Neutrophil (primary cell): ENCODE data around the gene RSRC2.
"Not testable (repeated sequence)": the region's sequence is repeated elsewhere in the genome, so short reads cannot be mapped to it uniquely, and the experiment has no call there.

ENCODE experiments used
- H3K27ac ChIP-seq: fragments of 200-600 bp; sonication (generic); 2 replicates; pipeline ENCODE4 v1.5.1; 2016; ENCODE audit warnings: mild to moderate bottlenecking, moderate library complexity
- H3K27me3 ChIP-seq: fragments of 200-600 bp; sonication (generic); 2 replicates; pipeline ENCODE4 v1.6.0; 2016; ENCODE audit warnings: mild to moderate bottlenecking
- H3K36me3 ChIP-seq: fragments of 200-600 bp; sonication (generic); 2 replicates; pipeline ENCODE4 v1.5.1; 2017
- H3K4me1 ChIP-seq, 2 experiments: fragments of 200-600 bp in 1 of 2; sonication (generic) in 1 of 2; 1 replicate in 1 of 2; 2 replicates in 1 of 2; pipeline versions ENCODE4 v1.5.1 to v1.6.1; 2013 to 2016; ENCODE audit warnings: low read depth in 1 of 2, low read length in 1 of 2, mild to moderate bottlenecking in 1 of 2, moderate library complexity in 1 of 2; ENCODE audit not compliant: control insufficient read depth in 1 of 2, insufficient read depth in 1 of 2
- H3K4me3 ChIP-seq, 2 experiments: fragments of 200-600 bp in 1 of 2; sonication (generic) in 1 of 2; 1 replicate in 1 of 2; 2 replicates in 1 of 2; pipeline ENCODE4 v1.5.1; 2013 to 2016; ENCODE audit warnings: low read depth in 1 of 2, low read length in 1 of 2, mild to moderate bottlenecking in 1 of 2, moderate library complexity in 1 of 2
- H3K9me3 ChIP-seq: fragments of 200-600 bp; sonication (generic); 2 replicates; pipeline ENCODE4 v1.5.1; 2016
- TF ChIP-seq, protein P1 (sequence below): fragments of 200-600 bp; sonication (generic); IDR thresholded peaks from 2 replicates; pipeline ENCODE4 v1.5.1; 2016; ENCODE audit warnings: antibody characterized with exemption

RSRC2 gene

DNA sequence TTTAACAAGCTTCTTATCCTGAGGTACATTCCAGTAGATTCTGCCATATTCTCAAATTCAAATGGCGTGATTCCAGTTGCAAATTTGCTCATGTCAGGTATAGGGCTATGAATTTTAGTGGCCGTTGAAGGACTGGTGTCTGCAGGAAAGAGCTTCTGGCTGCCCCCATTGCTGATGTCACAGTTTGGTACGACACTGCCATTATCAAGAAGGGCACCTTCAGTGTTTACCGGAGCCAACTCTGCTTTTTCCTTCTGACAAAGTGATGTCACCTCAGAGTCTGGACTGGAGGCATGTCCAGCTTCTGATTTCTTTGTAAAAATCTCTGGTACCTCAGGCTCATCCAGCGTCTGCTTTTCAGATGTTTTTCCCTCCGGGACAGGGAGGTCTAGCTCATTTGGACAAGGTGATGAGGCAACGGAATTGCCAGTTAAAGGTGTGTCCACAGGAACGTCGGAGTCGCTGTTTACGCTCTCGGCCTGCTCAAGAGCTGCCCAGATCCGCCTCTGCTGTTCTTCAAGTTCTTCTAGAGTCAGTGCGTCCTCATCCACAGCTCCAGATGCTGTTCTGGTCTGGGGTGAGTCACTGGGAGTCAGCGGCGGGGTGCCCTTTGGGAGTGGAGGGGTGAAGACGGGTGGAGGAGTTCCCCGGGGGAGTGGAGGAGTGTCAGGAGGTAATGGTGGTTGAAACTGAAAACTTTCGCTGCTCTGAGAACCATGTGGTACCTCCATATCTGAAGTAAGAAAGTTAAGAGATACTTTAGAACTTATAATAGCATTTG is 53.0 kb downstream of the RSRC2 start:
- Histone ChIP-seq H3K9me3 (no peaks in the 10 kb centered on the region), H3K27me3 (no peaks in the 10 kb centered on the region), H3K4me3 (no peak overlapping the region), H3K36me3 (peaks cover 65% of the 10 kb centered on the region), H3K4me1 (no peaks in the 10 kb centered on the region), H3K27ac (no peak overlapping the region)
- TF ChIP-seq, protein P1, sequence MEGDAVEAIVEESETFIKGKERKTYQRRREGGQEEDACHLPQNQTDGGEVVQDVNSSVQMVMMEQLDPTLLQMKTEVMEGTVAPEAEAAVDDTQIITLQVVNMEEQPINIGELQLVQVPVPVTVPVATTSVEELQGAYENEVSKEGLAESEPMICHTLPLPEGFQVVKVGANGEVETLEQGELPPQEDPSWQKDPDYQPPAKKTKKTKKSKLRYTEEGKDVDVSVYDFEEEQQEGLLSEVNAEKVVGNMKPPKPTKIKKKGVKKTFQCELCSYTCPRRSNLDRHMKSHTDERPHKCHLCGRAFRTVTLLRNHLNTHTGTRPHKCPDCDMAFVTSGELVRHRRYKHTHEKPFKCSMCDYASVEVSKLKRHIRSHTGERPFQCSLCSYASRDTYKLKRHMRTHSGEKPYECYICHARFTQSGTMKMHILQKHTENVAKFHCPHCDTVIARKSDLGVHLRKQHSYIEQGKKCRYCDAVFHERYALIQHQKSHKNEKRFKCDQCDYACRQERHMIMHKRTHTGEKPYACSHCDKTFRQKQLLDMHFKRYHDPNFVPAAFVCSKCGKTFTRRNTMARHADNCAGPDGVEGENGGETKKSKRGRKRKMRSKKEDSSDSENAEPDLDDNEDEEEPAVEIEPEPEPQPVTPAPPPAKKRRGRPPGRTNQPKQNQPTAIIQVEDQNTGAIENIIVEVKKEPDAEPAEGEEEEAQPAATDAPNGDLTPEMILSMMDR = no peak

DNA sequence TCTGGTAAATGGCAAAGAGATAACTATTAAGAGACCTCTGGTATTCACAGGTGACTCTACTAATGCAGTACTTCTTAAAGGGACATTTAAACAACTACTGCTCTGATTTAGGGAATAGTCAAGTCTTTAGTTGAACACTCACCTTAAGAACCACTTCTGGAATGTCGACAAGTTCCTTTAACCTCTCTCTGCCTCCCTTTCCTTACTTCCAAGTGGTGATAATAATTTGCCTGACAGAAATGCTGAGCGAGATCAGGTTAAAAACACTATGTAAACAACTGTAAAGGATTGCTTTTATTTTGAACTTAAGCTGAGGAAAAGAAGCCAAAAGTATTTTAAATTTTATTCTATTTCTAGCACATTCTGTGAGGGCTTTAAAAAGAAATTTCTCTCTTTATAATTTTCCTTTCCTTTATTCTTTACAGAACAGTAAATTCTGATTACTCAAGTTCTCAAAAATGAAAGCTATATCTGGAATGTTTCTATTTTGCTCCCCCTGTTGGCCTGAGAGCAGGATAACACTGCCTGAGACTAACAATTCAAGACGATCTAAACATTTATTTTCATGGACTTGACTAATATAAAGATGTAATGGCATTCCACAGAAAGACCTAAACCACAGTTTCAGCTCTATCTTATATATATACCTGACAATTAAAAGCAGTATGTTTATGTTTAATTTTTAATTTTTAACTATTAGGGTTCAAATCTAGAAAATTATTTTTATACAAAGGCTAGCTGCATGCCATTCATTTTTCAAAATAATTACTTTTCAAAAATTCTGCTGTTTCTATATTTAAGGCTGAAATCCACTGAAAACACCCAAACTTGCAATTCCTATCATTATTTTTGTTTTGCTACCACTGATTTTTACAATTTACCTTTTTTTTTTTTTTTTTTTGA is 55.2 kb downstream of the RSRC2 start:
- H3K27ac ChIP-seq = peak overlapping the region; percentile 56
- TF ChIP-seq, protein P1 = peak; percentile 65

DNA sequence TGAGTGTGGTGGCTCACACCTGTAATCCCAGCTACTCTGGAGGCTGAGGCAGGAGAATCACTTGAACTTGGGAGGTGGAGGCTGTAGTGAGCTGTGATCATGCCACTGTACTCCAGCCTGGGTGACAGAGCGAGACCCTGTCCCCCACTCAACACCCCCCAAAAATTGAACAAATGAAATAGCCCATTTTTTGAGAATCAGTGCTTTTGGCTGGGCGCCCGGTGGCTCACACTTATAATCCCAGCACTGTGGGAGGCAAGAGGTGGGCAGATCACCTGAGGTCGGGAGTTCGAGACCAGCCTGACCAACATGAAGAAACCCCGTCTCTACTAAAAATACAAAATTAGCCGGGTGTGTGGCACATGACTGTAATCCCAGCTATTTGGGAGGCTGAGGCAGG is 56.2 kb downstream of the RSRC2 start:
- H3K36me3 ChIP-seq = peaks cover 35% of the 10 kb centered on the region
- H3K27ac ChIP-seq, H3K9me3 ChIP-seq, H3K4me3 ChIP-seq, H3K27me3 ChIP-seq, H3K4me1 ChIP-seq: not testable (repeated sequence)

More for the DNA sequence above, 55.2 kb downstream of the RSRC2 start:
- Histone ChIP-seq H3K9me3 (no peaks in the 10 kb centered on the region), H3K4me1 (no peaks in the 10 kb centered on the region), H3K4me3 (no peak overlapping the region), H3K36me3 (peaks cover 45% of the 10 kb centered on the region), H3K27me3 (no peaks in the 10 kb centered on the region)

DNA sequence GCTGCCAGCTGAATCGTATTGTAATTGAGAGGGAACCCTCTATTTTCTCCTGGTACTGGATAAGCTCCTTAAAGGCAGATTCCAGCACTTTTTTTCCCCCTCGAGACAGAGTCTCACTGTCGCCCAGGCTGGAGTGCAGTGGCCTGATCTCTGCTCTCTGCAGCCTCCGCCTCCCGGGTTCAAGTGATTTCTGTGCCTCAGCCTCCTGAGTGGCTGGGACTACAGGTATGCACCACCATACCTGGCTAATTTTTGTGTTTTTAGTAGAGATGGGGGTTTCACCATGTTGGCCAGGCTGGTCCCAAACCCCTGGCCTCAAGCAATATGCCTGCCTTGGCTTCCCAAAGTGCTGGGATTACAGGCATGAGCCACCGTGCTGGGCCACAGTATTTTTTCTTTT is 56.9 kb downstream of the RSRC2 start:
- not testable (repeated sequence) for H3K9me3 ChIP-seq, H3K4me3 ChIP-seq, H3K27ac ChIP-seq, H3K4me1 ChIP-seq, H3K27me3 ChIP-seq
- peaks cover 27% of the 10 kb centered on the region for H3K36me3 ChIP-seq

DNA sequence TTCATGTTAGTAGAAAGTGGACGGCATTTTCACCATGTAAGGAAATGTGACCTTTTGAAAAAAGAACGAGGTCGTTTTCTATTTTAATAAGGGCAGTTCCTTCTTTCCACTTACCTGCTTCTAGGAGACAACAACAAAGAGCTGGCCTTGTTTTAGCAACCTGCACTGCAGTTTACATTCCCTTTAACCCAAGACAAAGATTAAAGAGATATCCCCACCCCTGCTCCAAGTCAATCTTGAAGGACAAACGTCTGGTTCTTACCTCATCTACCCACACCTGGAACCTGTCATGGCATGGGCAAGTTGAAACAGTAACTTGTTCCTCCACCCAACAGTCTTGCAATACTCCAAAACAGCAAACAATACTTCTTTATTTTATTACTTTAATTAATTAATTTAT is 58.8 kb downstream of the RSRC2 start:
- H3K27ac ChIP-seq = no peak overlapping the region
- peaks cover 9% of the 10 kb centered on the region for H3K36me3 ChIP-seq
- no peak overlapping the region for H3K4me3 ChIP-seq
- no peaks in the 10 kb centered on the region for H3K27me3 ChIP-seq
- no peaks in the 10 kb centered on the region for H3K4me1 ChIP-seq
- H3K9me3 ChIP-seq = no peaks in the 10 kb centered on the region
- TF ChIP-seq, protein P1 = no peak

DNA sequence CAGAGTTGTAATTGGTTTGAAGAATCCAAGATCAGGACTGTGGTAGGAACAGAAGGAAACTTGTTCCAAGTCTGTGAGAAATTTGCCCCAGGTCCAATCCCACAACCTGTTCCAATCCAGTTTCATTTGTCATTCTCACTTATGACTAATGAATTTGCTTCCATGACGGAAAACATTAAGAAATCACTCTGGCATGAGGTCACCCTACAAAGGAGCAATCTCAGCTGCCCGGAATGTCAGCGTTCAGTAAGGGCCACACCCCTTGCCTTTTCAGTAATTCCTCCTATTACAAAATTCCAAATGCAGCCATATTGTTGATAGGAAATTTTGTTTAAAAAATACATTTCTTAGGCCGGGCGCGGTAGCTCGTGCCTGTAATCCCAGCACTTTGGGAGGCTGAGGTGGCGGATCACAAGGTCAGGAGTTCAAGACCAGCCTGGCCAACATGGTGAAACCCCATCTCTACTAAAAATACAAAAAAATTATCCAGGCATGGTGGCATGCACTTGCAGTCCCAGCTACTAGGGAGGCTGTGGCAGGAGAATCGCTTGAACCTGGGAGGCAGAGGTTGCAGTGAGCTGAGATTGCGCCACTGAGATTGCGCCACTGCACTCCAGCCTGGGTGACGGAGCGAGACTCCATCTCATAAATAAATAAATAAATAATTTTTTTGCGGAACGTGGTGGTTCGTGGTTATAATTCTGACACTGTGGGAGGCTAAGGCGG is 62.3 kb downstream of the RSRC2 start:
- not testable (repeated sequence) for H3K27me3 ChIP-seq, H3K4me1 ChIP-seq, H3K27ac ChIP-seq, H3K36me3 ChIP-seq, H3K4me3 ChIP-seq, H3K9me3 ChIP-seq
